ENCODE results near the gene PLXDC2.

The PLXDC2 gene

DNA sequence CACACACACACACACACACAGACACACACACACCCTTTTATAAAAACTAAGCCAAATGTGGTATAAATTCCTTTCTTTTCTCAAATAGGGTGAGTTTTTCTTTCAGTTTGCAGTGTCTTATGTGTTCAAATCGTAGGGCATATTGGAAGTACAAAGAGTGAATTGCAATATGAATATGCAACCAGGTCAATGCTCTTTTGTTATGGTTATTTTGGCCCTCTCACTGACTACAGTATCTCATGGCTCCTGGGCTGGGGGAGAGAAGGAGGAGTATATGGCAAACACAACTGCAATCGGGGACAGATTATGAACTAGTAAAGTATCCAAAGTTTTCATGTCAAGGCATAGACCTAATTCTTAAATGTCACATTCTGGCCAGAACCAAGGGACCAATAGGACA lies 301.9 kb downstream of the PLXDC2 start:
- Histone ChIP-seq H3K27ac (ENCODE audit: low read depth, low read length) (no peak overlapping the region), H3K4me1 (ENCODE audit: control insufficient read depth in 1 of 2, insufficient read depth in 2 of 2, low read length in 2 of 2) (no peaks in the 10 kb centered on the region), H3K9me3 (ENCODE audit: control insufficient read depth in 1 of 2, low read length in 2 of 2) (no peaks in the 10 kb centered on the region), H3K36me3 (ENCODE audit: control insufficient read depth in 1 of 2, insufficient read depth in 2 of 2, low read length in 2 of 2) (no peaks in the 10 kb centered on the region), H3K4me3 (ENCODE audit: low read depth in 1 of 2, low read length in 2 of 2) (no peak overlapping the region), H3K27me3 (ENCODE audit: control insufficient read depth in 1 of 2, insufficient read depth in 2 of 2, low read length in 2 of 2) (no peaks in the 10 kb centered on the region), H3K9ac (ENCODE audit: low read depth in 1 of 2, low read length in 2 of 2) (no peak overlapping the region)

- no peaks in the 10 kb centered on the region for H3K4me1 ChIP-seq (ENCODE audit: control insufficient read depth in 1 of 2, insufficient read depth in 2 of 2, low read length in 2 of 2)
- H3K27ac ChIP-seq (ENCODE audit: low read depth, low read length) = no peak overlapping the region
- H3K36me3 ChIP-seq (ENCODE audit: control insufficient read depth in 1 of 2, insufficient read depth in 2 of 2, low read length in 2 of 2) = no peaks in the 10 kb centered on the region
- no peak overlapping the region for H3K9ac ChIP-seq (ENCODE audit: low read depth in 1 of 2, low read length in 2 of 2)
- H3K4me3 ChIP-seq (ENCODE audit: low read depth in 1 of 2, low read length in 2 of 2) = no peak overlapping the region
- peaks cover 0 to 6% of the 10 kb centered on the region in 2 donors for H3K9me3 ChIP-seq (ENCODE audit: control insufficient read depth in 1 of 2, low read length in 2 of 2)
- H3K27me3 ChIP-seq (ENCODE audit: control insufficient read depth in 1 of 2, insufficient read depth in 2 of 2, low read length in 2 of 2) = no peaks in the 10 kb centered on the region
Observed at GRCh38 chr10:20128811-20129210, 312.6 kb downstream of the PLXDC2 start.

DNA sequence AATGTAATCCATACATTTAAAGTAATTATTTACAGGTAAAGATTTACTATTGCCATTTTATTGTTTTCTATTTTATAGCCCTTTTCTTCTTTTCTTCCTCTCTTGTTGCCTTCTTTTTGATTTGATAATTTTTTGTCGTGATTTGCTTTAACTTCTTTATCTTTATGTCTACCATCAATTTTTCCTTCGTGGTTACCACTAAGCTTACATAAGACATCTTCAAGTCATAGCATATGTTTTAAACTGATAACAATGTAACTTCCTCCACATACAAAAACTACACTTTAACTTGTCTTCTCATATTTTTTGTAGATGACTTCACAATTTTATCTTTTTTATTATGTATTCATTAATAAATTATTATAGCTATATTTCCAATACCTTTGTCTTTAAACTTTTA lies 316.6 kb downstream of the PLXDC2 start:
- H3K9ac ChIP-seq (ENCODE audit: low read depth in 1 of 2, low read length in 2 of 2) = no peak overlapping the region
- no peak overlapping the region for H3K4me3 ChIP-seq (ENCODE audit: low read depth in 1 of 2, low read length in 2 of 2)
- H3K27me3 ChIP-seq (ENCODE audit: control insufficient read depth in 1 of 2, insufficient read depth in 2 of 2, low read length in 2 of 2) = no peaks in the 10 kb centered on the region
- H3K4me1 ChIP-seq (ENCODE audit: control insufficient read depth in 1 of 2, insufficient read depth in 2 of 2, low read length in 2 of 2) = no peaks in the 10 kb centered on the region
- H3K27ac ChIP-seq (ENCODE audit: low read depth, low read length) = no peak overlapping the region
- peaks cover 5 to 15% of the 10 kb centered on the region in 2 donors for H3K9me3 ChIP-seq (ENCODE audit: control insufficient read depth in 1 of 2, low read length in 2 of 2)
- no peaks in the 10 kb centered on the region for H3K36me3 ChIP-seq (ENCODE audit: control insufficient read depth in 1 of 2, insufficient read depth in 2 of 2, low read length in 2 of 2)

- no peaks in the 10 kb centered on the region for H3K27me3 ChIP-seq (ENCODE audit: control insufficient read depth in 1 of 2, insufficient read depth in 2 of 2, low read length in 2 of 2)
- peaks cover 5 to 15% of the 10 kb centered on the region in 2 donors for H3K9me3 ChIP-seq (ENCODE audit: control insufficient read depth in 1 of 2, low read length in 2 of 2)
- no peaks in the 10 kb centered on the region for H3K4me1 ChIP-seq (ENCODE audit: control insufficient read depth in 1 of 2, insufficient read depth in 2 of 2, low read length in 2 of 2)
- no peak overlapping the region for H3K9ac ChIP-seq (ENCODE audit: low read depth in 1 of 2, low read length in 2 of 2)
- H3K36me3 ChIP-seq (ENCODE audit: control insufficient read depth in 1 of 2, insufficient read depth in 2 of 2, low read length in 2 of 2) = no peaks in the 10 kb centered on the region
- H3K4me3 ChIP-seq (ENCODE audit: low read depth in 1 of 2, low read length in 2 of 2) = no peak overlapping the region
- no peak overlapping the region for H3K27ac ChIP-seq (ENCODE audit: low read depth, low read length)
Observed at GRCh38 chr10:20133669-20134189, 317.5 kb downstream of the PLXDC2 start.

DNA sequence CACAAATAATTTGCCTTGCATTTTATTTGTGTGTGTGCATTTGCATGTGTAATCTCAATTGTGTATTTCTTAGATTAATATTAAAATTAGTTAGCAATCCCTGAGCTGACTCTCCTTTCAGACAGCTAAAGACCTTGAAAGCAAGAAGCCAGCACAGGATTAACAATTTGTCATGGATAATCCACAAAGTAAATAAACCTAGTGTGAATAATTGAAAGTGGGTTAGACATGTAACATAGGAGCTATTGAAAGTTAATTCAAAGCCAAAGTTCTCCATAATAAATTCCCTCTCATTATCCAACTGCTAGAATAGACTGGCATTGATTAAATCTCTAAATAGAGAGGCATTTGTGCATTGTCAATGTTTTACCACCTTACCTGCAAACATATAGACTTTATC lies 326.1 kb downstream of the PLXDC2 start:
- Histone ChIP-seq H3K4me3 (ENCODE audit: low read depth in 1 of 2, low read length in 2 of 2) (no peak overlapping the region), H3K36me3 (ENCODE audit: control insufficient read depth in 1 of 2, insufficient read depth in 2 of 2, low read length in 2 of 2) (peaks cover 0 to 4% of the 10 kb centered on the region in 2 donors), H3K4me1 (ENCODE audit: control insufficient read depth in 1 of 2, insufficient read depth in 2 of 2, low read length in 2 of 2) (no peaks in the 10 kb centered on the region), H3K27me3 (ENCODE audit: control insufficient read depth in 1 of 2, insufficient read depth in 2 of 2, low read length in 2 of 2) (no peaks in the 10 kb centered on the region), H3K27ac (ENCODE audit: low read depth, low read length) (no peak overlapping the region), H3K9me3 (ENCODE audit: control insufficient read depth in 1 of 2, low read length in 2 of 2) (no peaks in the 10 kb centered on the region), H3K9ac (ENCODE audit: low read depth in 1 of 2, low read length in 2 of 2) (no peak overlapping the region)

DNA sequence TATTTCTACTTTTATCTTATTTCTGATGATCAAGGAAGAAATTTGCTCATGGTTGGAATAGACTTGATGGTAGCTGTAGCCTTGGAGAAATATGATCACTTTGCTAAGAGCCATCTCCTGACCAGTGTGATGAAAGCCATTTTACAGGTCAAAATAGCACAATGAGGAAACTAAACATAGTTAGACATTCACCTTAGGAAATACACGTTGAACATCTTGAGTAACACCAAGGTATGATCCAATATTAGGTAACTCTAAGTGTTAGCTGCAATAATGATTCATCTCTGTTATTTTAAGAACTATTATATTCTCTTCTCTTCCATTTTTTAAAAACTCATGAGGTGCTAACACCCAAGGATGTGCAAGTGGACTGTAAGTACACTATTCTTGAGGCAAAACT lies 328.0 kb downstream of the PLXDC2 start:
- Histone ChIP-seq H3K27me3 (ENCODE audit: control insufficient read depth in 1 of 2, insufficient read depth in 2 of 2, low read length in 2 of 2) (no peaks in the 10 kb centered on the region), H3K4me3 (ENCODE audit: low read depth in 1 of 2, low read length in 2 of 2) (no peak overlapping the region), H3K36me3 (ENCODE audit: control insufficient read depth in 1 of 2, insufficient read depth in 2 of 2, low read length in 2 of 2) (peaks cover 0 to 4% of the 10 kb centered on the region in 2 donors), H3K9ac (ENCODE audit: low read depth in 1 of 2, low read length in 2 of 2) (no peak overlapping the region), H3K27ac (ENCODE audit: low read depth, low read length) (no peak overlapping the region), H3K9me3 (ENCODE audit: control insufficient read depth in 1 of 2, low read length in 2 of 2) (no peaks in the 10 kb centered on the region), H3K4me1 (ENCODE audit: control insufficient read depth in 1 of 2, insufficient read depth in 2 of 2, low read length in 2 of 2) (no peaks in the 10 kb centered on the region)

- Histone ChIP-seq H3K9me3 (ENCODE audit: control insufficient read depth in 1 of 2, low read length in 2 of 2) (no peaks in the 10 kb centered on the region), H3K9ac (ENCODE audit: low read depth in 1 of 2, low read length in 2 of 2) (no peak overlapping the region), H3K4me1 (ENCODE audit: control insufficient read depth in 1 of 2, insufficient read depth in 2 of 2, low read length in 2 of 2) (no peaks in the 10 kb centered on the region), H3K27ac (ENCODE audit: low read depth, low read length) (no peak overlapping the region), H3K4me3 (ENCODE audit: low read depth in 1 of 2, low read length in 2 of 2) (no peak overlapping the region), H3K27me3 (ENCODE audit: control insufficient read depth in 1 of 2, insufficient read depth in 2 of 2, low read length in 2 of 2) (no peaks in the 10 kb centered on the region), H3K36me3 (ENCODE audit: control insufficient read depth in 1 of 2, insufficient read depth in 2 of 2, low read length in 2 of 2) (peaks cover 0 to 4% of the 10 kb centered on the region in 2 donors)
Observed at GRCh38 chr10:20146004-20146403, 329.8 kb downstream of the PLXDC2 start.

DNA sequence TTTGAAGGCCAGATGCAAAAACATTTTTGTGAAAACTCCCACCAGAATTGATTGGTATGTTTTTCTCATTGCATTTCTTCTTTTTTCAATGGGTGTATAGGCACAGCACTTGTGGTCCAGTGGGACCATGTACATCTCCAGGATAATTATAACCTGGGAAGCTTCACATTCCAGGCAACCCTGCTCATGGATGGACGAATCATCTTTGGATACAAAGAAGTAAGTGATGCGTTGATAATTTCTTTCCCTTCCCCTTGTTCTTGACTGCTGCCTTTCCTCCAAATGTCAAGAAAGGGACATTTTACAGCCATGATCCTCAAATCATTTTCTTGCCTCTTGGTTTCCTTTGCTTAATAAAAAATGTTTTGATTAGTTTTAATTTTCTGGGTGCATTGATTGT lies 331.5 kb downstream of the PLXDC2 start:
- peaks cover 0 to 4% of the 10 kb centered on the region in 2 donors for H3K36me3 ChIP-seq (ENCODE audit: control insufficient read depth in 1 of 2, insufficient read depth in 2 of 2, low read length in 2 of 2)
- no peak overlapping the region for H3K27ac ChIP-seq (ENCODE audit: low read depth, low read length)
- no peaks in the 10 kb centered on the region for H3K27me3 ChIP-seq (ENCODE audit: control insufficient read depth in 1 of 2, insufficient read depth in 2 of 2, low read length in 2 of 2)
- no peaks in the 10 kb centered on the region for H3K4me1 ChIP-seq (ENCODE audit: control insufficient read depth in 1 of 2, insufficient read depth in 2 of 2, low read length in 2 of 2)
- H3K4me3 ChIP-seq (ENCODE audit: low read depth in 1 of 2, low read length in 2 of 2) = no peak overlapping the region
- no peak overlapping the region for H3K9ac ChIP-seq (ENCODE audit: low read depth in 1 of 2, low read length in 2 of 2)
- H3K9me3 ChIP-seq (ENCODE audit: control insufficient read depth in 1 of 2, low read length in 2 of 2) = no peaks in the 10 kb centered on the region

DNA sequence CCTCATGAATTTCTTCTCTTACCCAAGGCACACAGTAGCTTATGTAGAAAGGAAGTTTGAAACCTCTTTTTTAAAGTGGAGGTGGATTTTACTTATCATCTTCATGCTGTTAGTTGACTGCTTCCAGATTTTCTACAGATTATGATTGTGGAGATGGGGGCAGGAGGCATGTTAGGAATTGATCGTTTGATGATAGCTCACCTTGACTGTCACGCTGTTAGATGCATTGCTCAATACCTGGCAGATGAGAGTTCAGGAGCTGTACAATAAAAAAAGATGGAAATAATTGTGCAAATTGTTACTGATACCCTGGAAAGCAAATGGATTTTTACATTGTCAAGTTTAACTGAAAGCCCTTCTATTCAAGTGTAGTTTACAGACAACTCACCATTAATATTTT lies 340.3 kb downstream of the PLXDC2 start:
- Histone ChIP-seq H3K4me3 (ENCODE audit: low read depth in 1 of 2, low read length in 2 of 2) (no peak overlapping the region), H3K9ac (ENCODE audit: low read depth in 1 of 2, low read length in 2 of 2) (no peak overlapping the region), H3K27me3 (ENCODE audit: control insufficient read depth in 1 of 2, insufficient read depth in 2 of 2, low read length in 2 of 2) (no peaks in the 10 kb centered on the region), H3K9me3 (ENCODE audit: control insufficient read depth in 1 of 2, low read length in 2 of 2) (no peaks in the 10 kb centered on the region), H3K36me3 (ENCODE audit: control insufficient read depth in 1 of 2, insufficient read depth in 2 of 2, low read length in 2 of 2) (no peaks in the 10 kb centered on the region), H3K27ac (ENCODE audit: low read depth, low read length) (no peak overlapping the region), H3K4me1 (ENCODE audit: control insufficient read depth in 1 of 2, insufficient read depth in 2 of 2, low read length in 2 of 2) (no peaks in the 10 kb centered on the region)

GRCh38 chr10:20157314-20157713 lies 341.1 kb downstream of the PLXDC2 start:
- no peak overlapping the region for H3K27ac ChIP-seq (ENCODE audit: low read depth, low read length)
- H3K4me1 ChIP-seq (ENCODE audit: control insufficient read depth in 1 of 2, insufficient read depth in 2 of 2, low read length in 2 of 2) = no peaks in the 10 kb centered on the region

DNA sequence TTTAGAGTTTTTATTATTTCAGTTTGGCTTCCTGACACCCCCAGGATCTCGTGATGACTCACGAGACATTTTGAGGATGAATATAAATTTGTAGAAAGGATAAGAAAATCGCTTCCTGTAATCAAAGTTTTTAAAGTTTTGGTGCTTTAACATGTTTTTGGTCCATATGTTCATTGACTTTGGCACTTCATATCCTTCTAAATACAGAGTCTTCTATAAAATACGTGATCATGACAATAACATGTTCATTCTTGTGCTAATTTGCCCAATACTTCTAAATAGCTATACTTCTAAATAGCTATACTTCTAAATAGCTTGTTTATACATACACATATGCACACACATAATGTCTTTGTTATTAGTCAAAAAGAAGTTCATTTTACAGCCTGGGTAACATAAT lies 341.9 kb downstream of the PLXDC2 start:
- Histone ChIP-seq H3K27ac (ENCODE audit: low read depth, low read length) (no peak overlapping the region), H3K36me3 (ENCODE audit: control insufficient read depth in 1 of 2, insufficient read depth in 2 of 2, low read length in 2 of 2) (no peaks in the 10 kb centered on the region)

More at GRCh38 chr10:20157314-20157713, 341.1 kb downstream of the PLXDC2 start:
- no peaks in the 10 kb centered on the region for H3K36me3 ChIP-seq (ENCODE audit: control insufficient read depth in 1 of 2, insufficient read depth in 2 of 2, low read length in 2 of 2)
- no peak overlapping the region for H3K4me3 ChIP-seq (ENCODE audit: low read depth in 1 of 2, low read length in 2 of 2)
- H3K27me3 ChIP-seq (ENCODE audit: control insufficient read depth in 1 of 2, insufficient read depth in 2 of 2, low read length in 2 of 2) = no peaks in the 10 kb centered on the region
- H3K9me3 ChIP-seq (ENCODE audit: control insufficient read depth in 1 of 2, low read length in 2 of 2) = no peaks in the 10 kb centered on the region
- H3K9ac ChIP-seq (ENCODE audit: low read depth in 1 of 2, low read length in 2 of 2) = no peak overlapping the region

More for the DNA sequence above, 341.9 kb downstream of the PLXDC2 start:
- Histone ChIP-seq H3K27me3 (ENCODE audit: control insufficient read depth in 1 of 2, insufficient read depth in 2 of 2, low read length in 2 of 2) (no peaks in the 10 kb centered on the region), H3K4me3 (ENCODE audit: low read depth in 1 of 2, low read length in 2 of 2) (no peak overlapping the region), H3K4me1 (ENCODE audit: control insufficient read depth in 1 of 2, insufficient read depth in 2 of 2, low read length in 2 of 2) (no peaks in the 10 kb centered on the region), H3K9ac (ENCODE audit: low read depth in 1 of 2, low read length in 2 of 2) (no peak overlapping the region), H3K9me3 (ENCODE audit: control insufficient read depth in 1 of 2, low read length in 2 of 2) (no peaks in the 10 kb centered on the region)
